Measurements from ENCODE around the gene MCF2L2. TPM values are rescaled to one million over a fixed set of nuclear protein-coding genes. Genes with fewer than 3 reads are reported as not detected.

The MCF2L2 gene
- total and polyA plus RNA-seq, 2 experiments from 2014 or later, result 4.4 to 12.9 TPM

DNA sequence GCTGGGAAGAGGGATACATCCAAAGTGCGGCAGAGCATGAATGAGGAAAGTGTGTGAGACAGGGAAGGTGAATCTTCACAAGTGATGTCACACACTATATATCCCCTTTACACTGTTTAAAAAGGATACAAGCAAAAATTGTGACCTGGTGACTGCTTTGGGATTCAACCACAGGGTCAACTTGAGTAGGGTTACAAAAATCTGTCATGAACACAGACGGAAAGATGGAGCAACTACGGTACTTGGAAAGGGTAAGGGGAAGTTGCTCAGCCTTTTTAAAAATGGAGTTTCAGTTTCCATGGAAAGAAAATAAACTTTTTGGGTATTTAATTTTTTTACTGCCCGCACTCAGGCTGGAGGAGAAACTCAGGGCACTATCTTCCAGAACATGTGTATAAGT, 115.1 kb downstream of the MCF2L2 start:
- H3K27ac ChIP-seq, result no peak overlapping the region
- TF ChIP-seq, protein P1, sequence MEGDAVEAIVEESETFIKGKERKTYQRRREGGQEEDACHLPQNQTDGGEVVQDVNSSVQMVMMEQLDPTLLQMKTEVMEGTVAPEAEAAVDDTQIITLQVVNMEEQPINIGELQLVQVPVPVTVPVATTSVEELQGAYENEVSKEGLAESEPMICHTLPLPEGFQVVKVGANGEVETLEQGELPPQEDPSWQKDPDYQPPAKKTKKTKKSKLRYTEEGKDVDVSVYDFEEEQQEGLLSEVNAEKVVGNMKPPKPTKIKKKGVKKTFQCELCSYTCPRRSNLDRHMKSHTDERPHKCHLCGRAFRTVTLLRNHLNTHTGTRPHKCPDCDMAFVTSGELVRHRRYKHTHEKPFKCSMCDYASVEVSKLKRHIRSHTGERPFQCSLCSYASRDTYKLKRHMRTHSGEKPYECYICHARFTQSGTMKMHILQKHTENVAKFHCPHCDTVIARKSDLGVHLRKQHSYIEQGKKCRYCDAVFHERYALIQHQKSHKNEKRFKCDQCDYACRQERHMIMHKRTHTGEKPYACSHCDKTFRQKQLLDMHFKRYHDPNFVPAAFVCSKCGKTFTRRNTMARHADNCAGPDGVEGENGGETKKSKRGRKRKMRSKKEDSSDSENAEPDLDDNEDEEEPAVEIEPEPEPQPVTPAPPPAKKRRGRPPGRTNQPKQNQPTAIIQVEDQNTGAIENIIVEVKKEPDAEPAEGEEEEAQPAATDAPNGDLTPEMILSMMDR (IDR thresholded peaks at IDR 0.05; ENCODE audit: low read depth, low read length), result no peak
- peaks cover 12% of the 10 kb centered on the region for H3K4me1 ChIP-seq (ENCODE audit: low read depth)
- no peak overlapping the region for H3K4me3 ChIP-seq
- no peaks in the 10 kb centered on the region for H3K27me3 ChIP-seq
- peaks cover 6% of the 10 kb centered on the region for H3K36me3 ChIP-seq
- DNase-seq (ENCODE audit: low read depth in 1 of 2, low spot score in 1 of 2), result no peak
- no peaks in the 10 kb centered on the region for H3K9me3 ChIP-seq (ENCODE audit: low read depth)

DNA sequence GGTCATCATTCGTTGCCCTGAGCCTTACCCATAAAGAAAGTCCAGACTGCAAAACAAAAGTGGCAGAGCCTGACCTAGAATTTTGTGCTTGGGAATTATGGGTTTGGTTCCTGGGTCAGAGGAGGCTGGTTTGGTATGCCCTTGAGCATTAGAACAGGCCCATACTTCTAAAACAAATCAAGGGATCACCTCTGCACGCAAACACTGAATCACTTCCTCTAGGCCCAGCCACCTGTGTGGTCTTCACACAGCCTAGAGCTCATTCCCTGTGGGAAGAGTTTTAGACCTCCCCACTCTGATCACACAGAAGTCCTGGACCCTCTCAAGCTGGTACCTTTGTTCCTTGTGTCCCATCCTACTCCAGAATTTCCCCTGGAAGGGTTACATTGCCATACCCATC, 116.0 kb downstream of the MCF2L2 start:
- Histone ChIP-seq H3K27ac (no peak overlapping the region), H3K36me3 (peaks cover 6% of the 10 kb centered on the region), H3K9me3 (ENCODE audit: low read depth) (no peaks in the 10 kb centered on the region), H3K27me3 (no peaks in the 10 kb centered on the region), H3K4me3 (no peak overlapping the region), H3K4me1 (ENCODE audit: low read depth) (peaks cover 9% of the 10 kb centered on the region)
- TF ChIP-seq, protein P1 (IDR thresholded peaks at IDR 0.05; ENCODE audit: low read depth, low read length), result no peak
- no peak for DNase-seq (ENCODE audit: low read depth in 1 of 2, low spot score in 1 of 2)

DNA sequence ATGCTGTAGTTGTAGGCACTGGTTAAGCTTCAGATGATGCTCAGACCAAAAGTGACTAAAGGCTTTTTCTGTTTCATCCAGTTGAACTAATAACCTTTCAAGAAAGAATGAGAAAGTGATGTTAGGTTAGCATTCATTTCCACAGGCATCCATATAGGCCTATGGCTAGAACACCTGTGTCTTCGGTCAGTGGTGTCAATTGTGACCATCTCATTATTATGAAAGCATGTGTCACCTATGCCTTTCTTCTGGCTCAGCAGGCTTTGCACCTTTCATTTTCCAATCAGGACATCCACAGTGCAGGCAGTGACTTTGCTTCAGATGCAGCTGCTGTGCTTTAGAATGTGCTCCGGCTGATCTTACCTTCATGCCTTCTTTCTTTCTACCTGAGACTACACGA, 117.5 kb downstream of the MCF2L2 start:
- H3K4me3 ChIP-seq, result no peak overlapping the region
- no peak for DNase-seq (ENCODE audit: low read depth in 1 of 2, low spot score in 1 of 2)
- TF ChIP-seq, protein P1 (IDR thresholded peaks at IDR 0.05; ENCODE audit: low read depth, low read length), result no peak
- H3K4me1 ChIP-seq (ENCODE audit: low read depth), result peaks cover 14% of the 10 kb centered on the region
- H3K27ac ChIP-seq, result no peak overlapping the region
- no peaks in the 10 kb centered on the region for H3K27me3 ChIP-seq
- H3K9me3 ChIP-seq (ENCODE audit: low read depth), result no peaks in the 10 kb centered on the region
- H3K36me3 ChIP-seq, result peaks cover 6% of the 10 kb centered on the region

DNA sequence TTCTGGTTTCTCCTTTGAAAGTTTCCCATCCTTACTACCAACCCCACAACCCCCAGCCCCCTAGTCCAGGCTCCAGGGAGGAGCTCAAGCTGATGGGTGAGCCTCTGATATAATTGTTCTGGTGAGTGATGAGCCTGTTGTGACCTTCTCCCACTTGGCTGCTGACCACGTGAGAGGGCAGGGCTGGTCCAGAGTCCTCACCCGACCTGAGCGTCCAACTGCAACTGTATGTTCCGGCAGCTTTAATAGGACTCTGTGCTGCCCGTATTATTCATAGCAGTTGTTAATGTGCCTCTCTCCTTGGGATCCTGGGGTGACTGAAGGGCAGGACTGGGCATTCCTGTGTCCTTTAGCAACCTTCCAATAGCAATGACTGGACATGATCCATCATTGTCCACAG, 119.1 kb downstream of the MCF2L2 start:
- Histone ChIP-seq H3K9me3 (ENCODE audit: low read depth) (no peaks in the 10 kb centered on the region), H3K27me3 (no peaks in the 10 kb centered on the region), H3K27ac (no peak overlapping the region), H3K4me3 (no peak overlapping the region), H3K36me3 (peaks cover 6% of the 10 kb centered on the region), H3K4me1 (ENCODE audit: low read depth) (peaks cover 12% of the 10 kb centered on the region)
- TF ChIP-seq, protein P1 (IDR thresholded peaks at IDR 0.05; ENCODE audit: low read depth, low read length), result no peak
- no peak for DNase-seq (ENCODE audit: low read depth in 1 of 2, low spot score in 1 of 2)

DNA sequence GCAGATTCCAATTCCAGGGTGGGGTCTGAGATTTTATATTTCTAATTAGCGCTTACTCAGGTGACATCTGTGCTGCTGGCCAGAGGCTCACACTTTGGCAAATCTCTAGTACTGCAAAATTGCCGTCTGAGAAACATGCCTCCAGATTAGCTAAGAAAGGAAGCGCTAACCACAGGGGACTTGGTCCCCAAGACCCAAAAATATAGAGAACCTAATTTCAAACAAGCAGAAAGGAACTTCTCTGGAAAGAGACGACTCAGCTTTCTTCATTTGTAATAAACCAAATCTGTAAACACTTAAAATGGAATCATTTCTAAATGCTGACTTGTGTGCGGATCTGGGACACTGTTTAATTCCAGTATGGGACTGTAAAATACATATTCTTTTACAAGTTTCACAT, 119.7 kb downstream of the MCF2L2 start:
- TF ChIP-seq, protein P1 (IDR thresholded peaks at IDR 0.05; ENCODE audit: low read depth, low read length), result no peak
- Histone ChIP-seq H3K27me3 (no peaks in the 10 kb centered on the region), H3K4me3 (no peak overlapping the region), H3K9me3 (ENCODE audit: low read depth) (no peaks in the 10 kb centered on the region), H3K27ac (no peak overlapping the region), H3K36me3 (peaks cover 6% of the 10 kb centered on the region), H3K4me1 (ENCODE audit: low read depth) (peaks cover 7% of the 10 kb centered on the region)
- DNase-seq (ENCODE audit: low read depth in 1 of 2, low spot score in 1 of 2), result no peak

DNA sequence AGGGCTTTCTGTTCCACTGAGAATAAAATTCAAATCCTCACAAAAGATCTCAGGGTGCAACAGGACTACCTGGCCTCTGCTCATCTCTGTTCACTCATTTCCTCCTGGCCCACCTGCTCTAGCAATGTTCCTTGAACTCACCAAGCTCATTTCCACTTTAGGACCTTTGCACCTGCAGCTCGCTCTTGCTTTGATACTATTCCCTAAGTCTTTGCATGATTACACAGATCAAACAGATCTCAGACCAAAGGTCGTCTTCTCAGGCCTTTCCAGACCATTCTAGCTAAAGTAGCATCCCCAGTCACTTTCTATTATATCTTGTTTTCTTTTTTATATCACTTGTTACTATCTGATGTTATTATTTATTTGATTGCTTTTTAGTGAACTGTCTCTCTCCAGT, 120.7 kb downstream of the MCF2L2 start:
- H3K36me3 ChIP-seq, result peaks cover 6% of the 10 kb centered on the region
- no peak overlapping the region for H3K27ac ChIP-seq
- H3K4me1 ChIP-seq (ENCODE audit: low read depth), result peaks cover 5% of the 10 kb centered on the region
- no peaks in the 10 kb centered on the region for H3K27me3 ChIP-seq
- no peaks in the 10 kb centered on the region for H3K9me3 ChIP-seq (ENCODE audit: low read depth)
- no peak overlapping the region for H3K4me3 ChIP-seq
- no peak for DNase-seq (ENCODE audit: low read depth in 1 of 2, low spot score in 1 of 2)
- TF ChIP-seq, protein P1 (IDR thresholded peaks at IDR 0.05; ENCODE audit: low read depth, low read length), result no peak
